ENCODE data around the gene TNNC1.

Gene TNNC1

GRCh38 chr3:52489453-52489852, 35.6 kb upstream of the TNNC1 start:
- no peak overlapping the region for H3K4me3 ChIP-seq (ENCODE audit: severe bottlenecking)
- H3K27ac ChIP-seq (ENCODE audit: poor library complexity, severe bottlenecking): no peak overlapping the region
- DNase-seq (ENCODE audit: low spot score): no peak
- no peaks in the 10 kb centered on the region for H3K4me1 ChIP-seq (ENCODE audit: insufficient read depth, poor library complexity, severe bottlenecking)
- no peaks in the 10 kb centered on the region for H3K9me3 ChIP-seq (ENCODE audit: severe bottlenecking)
- no peak for ATAC-seq (ENCODE audit: low read depth)
- peaks cover 44% of the 10 kb centered on the region for H3K36me3 ChIP-seq (ENCODE audit: low read depth)
- no peaks in the 10 kb centered on the region for H3K27me3 ChIP-seq (ENCODE audit: insufficient read depth, poor library complexity, severe bottlenecking)
- TF ChIP-seq CTCF (IDR thresholded peaks at IDR 0.05; ENCODE audit: poor library complexity, severe bottlenecking): no peak

DNA sequence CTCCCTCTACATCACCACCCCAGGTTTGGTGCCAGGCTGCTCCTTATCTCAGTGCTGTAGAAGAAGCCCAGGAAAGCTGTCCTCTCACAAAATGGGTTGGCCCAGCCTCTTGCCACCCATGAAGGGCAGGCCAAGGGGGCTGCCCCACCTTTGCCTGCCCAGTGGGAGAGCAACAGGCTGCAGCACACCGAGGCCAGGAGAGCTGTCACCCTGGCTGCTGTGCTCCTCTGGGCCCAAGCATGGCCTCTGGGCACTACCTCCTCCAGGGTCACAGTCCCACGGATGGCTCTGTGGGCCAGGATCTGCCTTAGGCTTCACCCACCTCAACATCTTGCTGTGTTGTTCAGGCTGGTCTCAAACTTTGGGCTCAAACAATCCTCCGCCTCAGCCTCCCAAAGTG, 34.9 kb upstream of the TNNC1 start:
- Histone ChIP-seq H3K4me3 (ENCODE audit: severe bottlenecking) (no peak overlapping the region), H3K27ac (ENCODE audit: poor library complexity, severe bottlenecking) (no peak overlapping the region), H3K36me3 (ENCODE audit: low read depth) (peaks cover 44% of the 10 kb centered on the region), H3K4me1 (ENCODE audit: insufficient read depth, poor library complexity, severe bottlenecking) (peaks cover 4% of the 10 kb centered on the region), H3K27me3 (ENCODE audit: insufficient read depth, poor library complexity, severe bottlenecking) (no peaks in the 10 kb centered on the region), H3K9me3 (ENCODE audit: severe bottlenecking) (no peaks in the 10 kb centered on the region)
- TF ChIP-seq CTCF (IDR thresholded peaks at IDR 0.05; ENCODE audit: poor library complexity, severe bottlenecking): no peak
- ATAC-seq (ENCODE audit: low read depth) (no peak), DNase-seq (ENCODE audit: low spot score) (no peak)

- ATAC-seq (ENCODE audit: low read depth): no peak
- H3K27ac ChIP-seq (ENCODE audit: poor library complexity, severe bottlenecking): no peak overlapping the region
These were observed 34.2 kb upstream of the TNNC1 start for GRCh38 chr3:52487788-52488691.

GRCh38 chr3:52487050-52487787, 33.4 kb upstream of the TNNC1 start:
- Histone ChIP-seq H3K9me3 (ENCODE audit: severe bottlenecking) (no peaks in the 10 kb centered on the region), H3K27me3 (ENCODE audit: insufficient read depth, poor library complexity, severe bottlenecking) (no peaks in the 10 kb centered on the region), H3K4me1 (ENCODE audit: insufficient read depth, poor library complexity, severe bottlenecking) (peaks cover 8% of the 10 kb centered on the region), H3K36me3 (ENCODE audit: low read depth) (peaks cover 46% of the 10 kb centered on the region), H3K4me3 (ENCODE audit: severe bottlenecking) (no peak overlapping the region), H3K27ac (ENCODE audit: poor library complexity, severe bottlenecking) (no peak overlapping the region)
- TF ChIP-seq CTCF (IDR thresholded peaks at IDR 0.05; ENCODE audit: poor library complexity, severe bottlenecking): no peak
- no peak for DNase-seq (ENCODE audit: low spot score)
- no peak for ATAC-seq (ENCODE audit: low read depth)

More at GRCh38 chr3:52487788-52488691, 34.2 kb upstream of the TNNC1 start:
- Histone ChIP-seq H3K4me3 (ENCODE audit: severe bottlenecking) (no peak overlapping the region), H3K27me3 (ENCODE audit: insufficient read depth, poor library complexity, severe bottlenecking) (no peaks in the 10 kb centered on the region), H3K9me3 (ENCODE audit: severe bottlenecking) (no peaks in the 10 kb centered on the region), H3K4me1 (ENCODE audit: insufficient read depth, poor library complexity, severe bottlenecking) (peaks cover 8% of the 10 kb centered on the region), H3K36me3 (ENCODE audit: low read depth) (peaks cover 44% of the 10 kb centered on the region)
- TF ChIP-seq CTCF (IDR thresholded peaks at IDR 0.05; ENCODE audit: poor library complexity, severe bottlenecking): no peak
- DNase-seq (ENCODE audit: low spot score): no peak
